HG02798 (cell line): Measurements from ENCODE around the gene MAGEB16.

Experiments used
- ATAC-seq: cut with Tn5 transposase; IDR thresholded peaks from one replicate; pipeline ENCODE4 v1.9.1; 2021; ENCODE audit warnings: mild to moderate bottlenecking; ENCODE audit not compliant: unreplicated experiment, poor library complexity

The MAGEB16 gene

DNA sequence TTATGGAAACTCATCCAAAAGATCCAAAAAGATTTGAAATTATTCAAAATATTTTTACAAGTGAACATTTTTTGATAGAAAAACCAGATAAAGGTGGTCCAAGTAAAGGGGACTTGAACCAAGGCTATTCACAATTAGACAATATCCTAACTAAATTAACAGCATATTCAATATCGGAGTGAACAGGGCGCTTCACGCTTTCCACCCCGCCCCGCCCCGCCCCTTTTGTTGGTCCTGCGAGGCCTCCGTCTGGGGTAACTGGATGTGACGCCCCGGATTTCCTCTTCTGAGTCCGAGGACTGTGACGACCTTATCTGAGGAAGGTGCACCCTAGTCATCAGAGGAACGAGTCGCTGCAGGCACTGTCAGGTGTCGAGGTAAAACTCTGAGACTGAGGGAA lies at the start of gene MAGEB16:
TSS of gene MAGEB16 (plus strand) at position 301 of the 400 bp plus-strand sequence. CDS start 3,855 bp downstream, outside the sequence.
- ATAC-seq = no peak

- ATAC-seq = no peak
These were observed 24.1 kb upstream of the MAGEB16 start for GRCh38 chrX:35773958-35774564.

DNA sequence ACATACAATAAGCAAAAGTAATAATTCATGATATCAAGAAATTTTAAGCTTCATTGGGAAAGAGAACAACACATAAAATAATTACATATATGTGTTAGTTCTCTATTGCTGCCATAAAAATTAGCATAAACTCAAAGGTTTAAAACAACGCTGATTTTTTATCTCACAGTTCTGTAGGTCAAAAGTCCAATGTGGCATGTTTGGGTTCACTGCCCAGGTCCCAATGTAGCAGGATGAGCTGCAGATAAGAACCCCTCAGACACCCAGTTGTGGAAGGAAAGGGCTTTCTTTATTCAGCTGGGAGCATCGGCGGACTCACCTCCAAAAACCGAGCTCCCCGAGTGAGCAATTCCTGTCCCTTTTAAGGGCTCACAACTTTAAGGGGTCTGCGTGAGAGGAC lies 13.1 kb upstream of the MAGEB16 start:
- ATAC-seq = no peak

DNA sequence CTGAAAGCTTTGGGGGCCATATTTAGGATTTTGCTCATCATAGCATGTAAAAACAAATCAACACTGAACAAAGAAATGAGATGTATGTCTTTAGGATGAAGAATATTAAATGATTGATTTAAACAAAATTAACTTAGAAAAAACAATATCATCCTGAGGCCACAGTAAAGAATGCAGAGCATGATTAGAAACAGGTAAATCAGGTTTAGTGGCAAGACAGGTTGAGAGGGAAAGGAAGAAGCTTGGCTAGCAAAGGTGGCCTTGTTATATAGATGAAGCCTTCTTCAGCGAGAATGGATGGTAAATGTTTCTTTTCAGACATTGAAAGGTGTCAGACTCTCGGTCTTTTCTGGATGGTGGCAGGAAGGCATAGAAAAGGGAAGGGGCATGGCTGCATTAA lies 11.9 kb upstream of the MAGEB16 start:
- ATAC-seq = no peak

- no peak for ATAC-seq
These were observed 10.3 kb upstream of the MAGEB16 start for GRCh38 chrX:35787867-35788266.

DNA sequence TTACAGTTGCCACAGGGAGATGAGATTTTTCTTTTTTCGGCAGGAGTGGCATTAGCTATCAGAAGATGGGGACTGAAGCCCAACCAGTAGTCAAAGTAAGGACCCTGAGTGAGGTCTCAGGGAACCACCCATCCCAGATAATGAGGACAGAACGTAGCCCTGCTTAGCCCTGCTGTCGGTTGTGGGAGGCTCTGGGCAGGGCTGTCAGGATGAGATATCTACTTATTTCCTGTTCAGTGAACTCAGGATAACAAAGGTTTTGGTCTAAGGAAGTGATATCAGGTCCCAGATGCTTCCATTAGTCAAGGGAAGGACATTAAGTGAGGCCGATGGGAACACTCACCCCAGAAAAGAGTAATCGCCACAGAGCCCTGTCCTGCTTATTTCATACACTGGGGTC lies 2.3 kb downstream of the MAGEB16 start:
- no peak for ATAC-seq

GRCh38 chrX:35809781-35810180 lies 11.6 kb downstream of the MAGEB16 start:
- no peak for ATAC-seq

DNA sequence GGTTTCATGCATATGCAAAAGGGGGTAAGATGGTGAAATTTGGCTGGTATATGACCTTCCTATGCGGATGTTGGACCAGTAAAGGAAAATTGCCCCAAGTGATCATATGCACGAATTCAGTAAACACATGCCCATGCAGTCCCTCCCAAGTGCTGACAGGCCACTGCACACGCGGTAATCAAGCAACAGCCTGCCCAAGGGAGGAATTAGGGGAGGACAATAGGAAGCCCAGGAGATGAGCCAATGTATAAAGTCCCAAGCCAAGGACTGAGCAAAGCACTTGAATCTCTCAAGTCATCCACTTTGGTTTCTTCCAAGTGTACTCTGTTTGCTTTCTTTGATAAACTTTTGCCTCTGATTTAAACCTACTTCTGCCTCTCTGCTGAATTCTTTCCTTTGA lies 21.1 kb downstream of the MAGEB16 start:
- ATAC-seq = no peak

DNA sequence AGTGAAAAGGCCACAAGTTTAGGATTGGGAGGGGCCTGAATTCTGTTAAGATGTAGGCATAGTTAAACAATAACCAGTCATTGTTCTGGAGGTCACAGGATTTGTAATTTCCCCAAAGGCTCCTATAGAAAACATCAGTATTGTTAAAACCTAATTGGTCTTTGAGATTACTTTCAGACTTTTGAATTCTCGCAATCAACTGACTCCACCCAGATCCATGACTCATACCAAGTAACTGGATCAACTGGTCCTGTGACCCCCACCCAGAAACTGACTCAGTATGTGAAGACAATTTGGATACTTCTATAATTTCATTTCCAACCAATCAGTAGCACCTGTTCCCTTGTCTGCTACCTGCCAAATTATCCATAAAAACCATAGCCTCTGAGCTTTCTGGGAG lies 28.4 kb downstream of the MAGEB16 start:
- no peak for ATAC-seq

- no peak for ATAC-seq
These were observed 31.4 kb downstream of the MAGEB16 start for GRCh38 chrX:35829501-35829900.

DNA sequence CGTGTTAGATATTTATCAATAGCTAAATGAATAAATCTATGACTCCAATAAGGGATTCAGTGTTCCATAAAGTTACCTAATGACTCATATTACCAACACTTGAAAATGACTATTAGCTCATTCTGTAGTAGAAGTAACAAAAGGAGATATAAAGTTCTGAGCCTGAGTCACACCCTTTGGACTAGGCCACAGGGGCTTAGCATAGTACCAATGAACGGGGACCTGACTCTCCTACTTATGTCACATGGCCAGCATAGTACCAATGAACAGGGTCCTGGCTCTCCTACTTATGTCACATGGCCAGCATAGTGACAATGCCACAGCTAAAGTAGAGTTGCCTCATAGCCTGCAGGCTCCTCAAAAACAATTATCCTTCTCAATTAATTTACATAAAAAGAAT lies 43.7 kb downstream of the MAGEB16 start:
- no peak for ATAC-seq

DNA sequence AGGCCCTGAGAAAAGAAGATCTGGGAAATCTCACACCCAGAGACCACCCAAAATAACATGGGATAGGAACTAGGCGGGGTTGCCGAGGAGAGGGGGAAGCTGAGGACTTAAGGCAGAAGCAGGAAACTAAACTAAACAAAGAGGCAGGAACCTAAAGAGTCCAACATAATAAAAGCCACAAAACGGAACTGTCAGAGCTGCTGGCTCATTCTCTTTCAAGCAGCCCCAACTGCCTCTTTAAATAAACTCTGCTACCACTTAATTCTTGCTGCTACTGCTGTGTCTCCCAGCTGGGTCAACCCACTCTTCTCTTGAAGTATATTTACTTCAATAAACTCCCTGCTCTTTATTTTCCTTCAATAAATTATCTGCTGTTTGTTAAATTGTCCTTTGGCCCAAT lies 44.5 kb downstream of the MAGEB16 start:
- no peak for ATAC-seq

DNA sequence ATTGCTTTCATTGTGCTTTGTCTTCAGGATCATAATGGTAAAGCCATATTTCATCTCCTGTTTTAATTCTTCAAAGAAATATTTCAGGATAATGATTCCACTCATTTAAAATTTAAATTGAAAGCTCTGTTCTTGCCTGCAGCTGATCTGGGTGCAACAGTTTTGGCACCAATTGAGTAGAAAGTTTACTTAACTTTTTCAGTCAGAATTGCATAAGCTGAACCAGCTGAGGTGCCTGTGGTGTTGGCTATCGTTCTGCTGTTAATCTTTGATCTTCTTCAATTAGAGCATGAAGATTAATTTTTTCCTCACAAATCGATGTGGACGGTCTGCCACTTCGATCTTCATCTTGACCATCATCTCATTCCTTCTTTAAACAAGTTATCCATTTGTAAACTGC lies 49.6 kb downstream of the MAGEB16 start:
- ATAC-seq = no peak
